ENCODE measurements around the gene WSB1. TPM values are rescaled to one million over a fixed set of nuclear protein-coding genes. Genes with fewer than 3 reads are reported as not detected.

The WSB1 gene
- total and polyA plus RNA-seq, 2 donors (not counting 1 experiment from before 2014, with no cell fraction given), result 123 to 217 TPM

DNA sequence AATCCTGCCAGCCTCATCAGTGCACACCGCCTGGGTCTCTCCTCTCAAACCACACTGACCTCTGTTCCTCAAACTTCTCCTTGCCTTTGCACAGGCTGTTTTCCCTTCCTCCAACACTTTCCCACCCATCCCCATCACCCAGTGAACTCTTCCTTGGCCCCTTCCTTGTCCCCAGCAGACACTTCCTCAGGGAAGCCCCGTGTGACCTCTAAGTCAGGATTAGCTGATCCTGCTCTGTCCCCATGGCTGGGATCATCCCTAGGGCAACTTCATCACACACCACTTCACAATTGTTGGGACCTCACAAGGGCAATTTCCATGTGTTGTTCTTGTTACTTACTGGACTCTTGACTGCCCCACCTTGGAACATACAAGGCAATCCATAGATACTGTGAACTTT is 67.8 kb downstream of the WSB1 start:
- Histone ChIP-seq H3K4me1 (ENCODE audit: control insufficient read depth in 2 of 2, insufficient read depth in 2 of 2, low read length in 2 of 2) (no peaks in the 10 kb centered on the region), H3K79me2 (ENCODE audit: control insufficient read depth, insufficient read depth, low read length) (no peaks in the 10 kb centered on the region), H3K4me2 (replicated peaks; ENCODE audit: low read depth, low read length, poor library complexity, severe bottlenecking) (no peak overlapping the region), H3K4me3 (ENCODE audit: control extremely low read depth in 1 of 5, extremely low read depth in 1 of 5, insufficient read depth in 1 of 5, low read depth in 2 of 5, low read length in 4 of 5) (no peak overlapping the region), H3K9me3 (ENCODE audit: control extremely low read depth in 1 of 3, control insufficient read depth in 2 of 3, insufficient read depth in 1 of 3, low read length in 2 of 3) (no peaks in the 10 kb centered on the region), H3K27me3 (replicated peaks in 1 of 4; ENCODE audit: control extremely low read depth in 1 of 4, control insufficient read depth in 3 of 4, insufficient read depth in 4 of 4, low read length in 3 of 4) (no peaks in the 10 kb centered on the region), H2AFZ (ENCODE audit: insufficient read depth, low read depth, low read length, poor library complexity, severe bottlenecking) (no peak overlapping the region), H3K9ac (ENCODE audit: low read length) (no peak overlapping the region), H3K27ac (ENCODE audit: low read length in 2 of 2) (no peak overlapping the region), H3K36me3 (replicated peaks in 1 of 2; ENCODE audit: control extremely low read depth in 1 of 2, control insufficient read depth in 1 of 2, extremely low read depth in 1 of 2, insufficient read depth in 2 of 2, low read length in 1 of 2) (no peaks in the 10 kb centered on the region), H4K20me1 (ENCODE audit: control insufficient read depth, insufficient read depth, low read length, poor library complexity, severe bottlenecking) (no peaks in the 10 kb centered on the region)
- Mint-ChIP-seq H3K27me3 (no peaks in the 10 kb centered on the region), H3K4me1 (no peaks in the 10 kb centered on the region), H3K9me3 (ENCODE audit: insufficient read depth) (no peaks in the 10 kb centered on the region), H3K4me3 (no peak overlapping the region), H3K27ac (no peak overlapping the region)
- ATAC-seq (ENCODE audit: low read depth) (no peak), DNase-seq (no peak)
- POLR2A ChIA-PET, result interaction anchor here (0.6 kb wide), 1 partner anchor 76 kb away, joined by 9 read pairs; no protein-coding TSS in a partner anchor
- 96% methylated on average over 2 of the region's 2 CpGs for WGBS (ENCODE audit: insufficient coverage)
- no peak for TF ChIP-seq EZH2 (IDR thresholded peaks at IDR 0.05; ENCODE audit: borderline replicate concordance, insufficient read depth, low read depth, low read length, poor library complexity, severe bottlenecking)
- TF ChIP-seq, protein P1, sequence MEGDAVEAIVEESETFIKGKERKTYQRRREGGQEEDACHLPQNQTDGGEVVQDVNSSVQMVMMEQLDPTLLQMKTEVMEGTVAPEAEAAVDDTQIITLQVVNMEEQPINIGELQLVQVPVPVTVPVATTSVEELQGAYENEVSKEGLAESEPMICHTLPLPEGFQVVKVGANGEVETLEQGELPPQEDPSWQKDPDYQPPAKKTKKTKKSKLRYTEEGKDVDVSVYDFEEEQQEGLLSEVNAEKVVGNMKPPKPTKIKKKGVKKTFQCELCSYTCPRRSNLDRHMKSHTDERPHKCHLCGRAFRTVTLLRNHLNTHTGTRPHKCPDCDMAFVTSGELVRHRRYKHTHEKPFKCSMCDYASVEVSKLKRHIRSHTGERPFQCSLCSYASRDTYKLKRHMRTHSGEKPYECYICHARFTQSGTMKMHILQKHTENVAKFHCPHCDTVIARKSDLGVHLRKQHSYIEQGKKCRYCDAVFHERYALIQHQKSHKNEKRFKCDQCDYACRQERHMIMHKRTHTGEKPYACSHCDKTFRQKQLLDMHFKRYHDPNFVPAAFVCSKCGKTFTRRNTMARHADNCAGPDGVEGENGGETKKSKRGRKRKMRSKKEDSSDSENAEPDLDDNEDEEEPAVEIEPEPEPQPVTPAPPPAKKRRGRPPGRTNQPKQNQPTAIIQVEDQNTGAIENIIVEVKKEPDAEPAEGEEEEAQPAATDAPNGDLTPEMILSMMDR (IDR thresholded peaks at IDR 0.05), result no peak
- CTCF ChIA-PET, result interaction anchor here (1.4 to 3.6 kb wide), 4 partner anchors 8 to 238 kb away, joined by 4 to 15 read pairs (median 6); no protein-coding TSS in a partner anchor
- intact Hi-C loops (cut with micrococcal nuclease), result no loop called here

DNA sequence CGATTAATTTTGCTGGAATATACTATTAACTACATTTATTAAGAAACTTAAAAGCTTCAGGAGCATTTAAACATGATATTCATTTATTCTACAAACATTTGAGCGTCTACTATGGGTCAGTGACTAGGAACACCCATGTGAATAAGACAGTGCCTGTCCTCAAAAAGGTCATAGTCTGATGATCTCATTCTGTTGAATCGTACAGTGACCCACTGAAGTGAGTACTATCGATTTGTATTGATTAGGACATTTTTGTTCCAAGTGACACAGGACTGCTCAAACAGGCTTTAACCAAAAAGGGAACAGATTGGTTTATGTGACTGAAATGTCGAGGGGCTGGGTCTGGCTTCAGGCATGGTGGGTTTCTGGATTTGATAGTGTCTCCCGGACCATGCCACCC is 68.6 kb downstream of the WSB1 start:
- Mint-ChIP-seq H3K4me1 (no peaks in the 10 kb centered on the region), H3K27ac (no peak overlapping the region), H3K9me3 (ENCODE audit: insufficient read depth) (no peaks in the 10 kb centered on the region), H3K4me3 (no peak overlapping the region), H3K27me3 (no peaks in the 10 kb centered on the region)
- WGBS (ENCODE audit: insufficient coverage), result 90% methylated on average over 4 of the region's 6 CpGs
- H2AFZ ChIP-seq (ENCODE audit: insufficient read depth, low read depth, low read length, poor library complexity, severe bottlenecking), result no peak overlapping the region
- peaks cover 0 to 3% (median 0%) of the 10 kb centered on the region in 3 donors for H3K9me3 ChIP-seq (ENCODE audit: control extremely low read depth in 1 of 3, control insufficient read depth in 2 of 3, insufficient read depth in 1 of 3, low read length in 2 of 3)
- DNase-seq, result no peak
- H3K4me3 ChIP-seq (ENCODE audit: control extremely low read depth in 1 of 5, extremely low read depth in 1 of 5, insufficient read depth in 1 of 5, low read depth in 2 of 5, low read length in 4 of 5), result no peak overlapping the region
- POLR2A ChIA-PET, result no interaction called here
- no peaks in the 10 kb centered on the region for H4K20me1 ChIP-seq (ENCODE audit: control insufficient read depth, insufficient read depth, low read length, poor library complexity, severe bottlenecking)
- intact Hi-C loops (cut with micrococcal nuclease), result no loop called here
- TF ChIP-seq, protein P1 (IDR thresholded peaks at IDR 0.05), result no peak
- TF ChIP-seq EZH2 (IDR thresholded peaks at IDR 0.05; ENCODE audit: borderline replicate concordance, insufficient read depth, low read depth, low read length, poor library complexity, severe bottlenecking), result no peak
- no peaks in the 10 kb centered on the region for H3K79me2 ChIP-seq (ENCODE audit: control insufficient read depth, insufficient read depth, low read length)
- H3K27me3 ChIP-seq (replicated peaks in 1 of 4; ENCODE audit: control extremely low read depth in 1 of 4, control insufficient read depth in 3 of 4, insufficient read depth in 4 of 4, low read length in 3 of 4), result no peaks in the 10 kb centered on the region
- no peak overlapping the region for H3K27ac ChIP-seq (ENCODE audit: low read length in 2 of 2)
- ATAC-seq (ENCODE audit: low read depth), result no peak
- no peaks in the 10 kb centered on the region for H3K36me3 ChIP-seq (replicated peaks in 1 of 2; ENCODE audit: control extremely low read depth in 1 of 2, control insufficient read depth in 1 of 2, extremely low read depth in 1 of 2, insufficient read depth in 2 of 2, low read length in 1 of 2)
- no peaks in the 10 kb centered on the region for H3K4me1 ChIP-seq (ENCODE audit: control insufficient read depth in 2 of 2, insufficient read depth in 2 of 2, low read length in 2 of 2)
- CTCF ChIA-PET, result interaction anchor here (1.2 to 3.6 kb wide), 4 partner anchors 9 to 237 kb away, joined by 3 to 15 read pairs (median 6); no protein-coding TSS in a partner anchor
- no peak overlapping the region for H3K4me2 ChIP-seq (replicated peaks; ENCODE audit: low read depth, low read length, poor library complexity, severe bottlenecking)
- H3K9ac ChIP-seq (ENCODE audit: low read length), result no peak overlapping the region

All from B cell (primary cell).